ENCODE measurements around the gene MS4A2.
"Not testable (repeated sequence)": the region's sequence is repeated elsewhere in the genome, so short reads cannot be mapped to it uniquely, and the experiment has no call there.

The MS4A2 gene

DNA sequence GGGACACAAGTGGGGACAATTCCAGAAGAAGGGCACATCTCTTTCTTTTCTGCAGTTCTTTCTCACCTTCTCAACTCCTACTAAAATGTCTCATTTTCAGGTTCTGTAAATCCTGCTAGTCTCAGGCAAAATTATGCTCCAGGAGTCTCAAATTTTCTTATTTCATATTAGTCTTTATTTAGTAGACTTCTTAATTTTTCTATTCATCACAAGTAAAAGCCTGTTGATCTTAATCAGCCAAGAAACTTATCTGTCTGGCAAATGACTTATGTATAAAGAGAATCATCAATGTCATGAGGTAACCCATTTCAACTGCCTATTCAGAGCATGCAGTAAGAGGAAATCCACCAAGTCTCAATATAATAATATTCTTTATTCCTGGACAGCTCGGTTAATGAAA, at the start of gene MS4A2:
TSS of gene MS4A2 (plus strand) at position 301 of the 400 bp plus-strand sequence. CDS start 102 bp downstream, outside the sequence.
- no peak for DNase-seq

DNA sequence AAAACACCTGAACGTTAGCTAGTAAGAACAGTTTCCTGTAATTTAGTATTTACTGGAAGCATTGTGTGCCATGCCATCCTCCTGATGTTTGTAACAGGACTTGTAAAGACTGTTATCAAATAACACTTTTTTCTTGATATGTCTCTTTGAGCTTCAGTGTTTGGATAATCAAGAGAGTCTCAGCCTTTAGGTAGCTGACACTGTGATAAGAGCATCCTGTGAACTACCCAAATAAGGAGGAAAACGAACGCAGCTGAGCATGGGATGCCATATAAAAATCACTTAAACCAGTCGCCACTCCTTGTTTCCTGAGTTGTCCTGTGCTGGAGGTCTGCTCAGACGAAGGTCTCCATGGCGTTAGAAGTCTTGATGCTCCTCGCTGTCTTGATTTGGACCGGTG, 48.4 kb upstream of the MS4A2 start, which contains the start of gene OOSP2:
TSS of gene OOSP2 (plus strand) at position 301 of the 400 bp plus-strand sequence. CDS start at position 352, 51 bp downstream.
- DNase-seq: no peak

DNA sequence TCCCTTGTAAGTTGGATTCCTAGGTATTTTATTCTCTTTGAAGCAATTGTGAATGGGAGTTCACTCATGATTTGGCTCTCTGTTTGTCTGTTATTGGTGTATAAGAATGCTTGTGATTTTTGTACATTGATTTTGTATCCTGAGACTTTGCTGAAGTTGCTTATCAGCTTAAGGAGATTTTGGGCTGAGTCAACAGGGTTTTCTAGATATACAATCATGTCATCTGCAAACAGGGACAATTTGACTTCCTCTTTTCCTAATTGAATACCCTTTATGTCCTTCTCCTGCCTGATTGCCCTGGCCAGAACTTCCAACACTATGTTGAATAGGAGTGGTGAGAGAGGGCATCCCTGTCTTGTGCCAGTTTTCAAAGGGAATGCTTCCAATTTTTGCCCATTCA, 38.0 kb upstream of the MS4A2 start:
- DNase-seq: not testable (repeated sequence)

DNA sequence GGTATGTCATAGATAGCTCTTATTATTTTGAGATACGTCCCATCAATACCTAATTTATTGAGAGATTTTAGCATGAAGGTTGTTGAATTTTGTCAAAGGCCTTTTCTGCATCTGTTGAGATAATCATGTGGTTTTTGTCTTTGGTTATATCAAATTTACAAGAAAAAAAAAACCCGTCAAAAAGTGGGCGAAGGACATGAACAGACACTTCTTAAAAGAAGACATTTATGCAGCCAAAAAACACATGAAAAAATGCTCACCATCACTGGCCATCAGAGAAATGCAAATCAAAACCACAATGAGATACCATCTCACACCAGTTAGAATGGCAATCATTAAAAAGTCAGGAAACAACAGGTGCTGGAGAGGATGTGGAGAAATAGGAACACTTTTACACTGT, 37.6 kb upstream of the MS4A2 start:
- DNase-seq: not testable (repeated sequence)

DNA sequence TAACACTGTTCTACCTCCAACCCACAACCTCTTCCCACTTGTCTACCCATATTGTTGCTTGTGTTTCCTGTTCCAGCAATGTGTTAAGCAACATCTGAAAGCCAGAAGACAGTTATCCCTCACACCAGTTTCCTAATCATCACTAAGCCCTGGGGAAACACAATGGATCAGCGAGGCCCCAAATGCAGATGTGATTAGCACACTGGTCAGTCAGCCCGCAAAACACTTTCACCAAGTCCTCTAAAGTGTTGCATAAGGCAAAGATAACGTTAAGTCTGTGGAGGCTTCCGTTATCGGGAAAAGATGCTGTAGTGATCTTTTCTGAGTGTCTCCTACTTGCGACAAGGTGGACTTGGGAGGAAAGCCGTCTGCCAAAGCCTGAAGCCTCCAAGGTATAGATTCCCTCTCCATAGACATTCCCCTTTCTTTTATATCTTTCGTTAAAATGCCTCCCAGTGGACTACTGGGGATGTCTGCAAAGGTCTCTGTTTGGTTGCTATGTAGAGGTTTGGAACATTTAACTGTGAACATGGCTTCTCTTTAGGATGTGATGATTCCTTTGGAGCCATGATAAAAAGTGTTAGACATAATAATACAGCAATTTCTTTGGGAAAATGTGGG, 32.0 kb upstream of the MS4A2 start, which contains the start of gene MS4A3:
TSS of gene MS4A3 (plus strand) at position 317 of the 621 bp plus-strand sequence. CDS start 4,496 bp downstream, outside the sequence.
- DNase-seq: no peak

DNA sequence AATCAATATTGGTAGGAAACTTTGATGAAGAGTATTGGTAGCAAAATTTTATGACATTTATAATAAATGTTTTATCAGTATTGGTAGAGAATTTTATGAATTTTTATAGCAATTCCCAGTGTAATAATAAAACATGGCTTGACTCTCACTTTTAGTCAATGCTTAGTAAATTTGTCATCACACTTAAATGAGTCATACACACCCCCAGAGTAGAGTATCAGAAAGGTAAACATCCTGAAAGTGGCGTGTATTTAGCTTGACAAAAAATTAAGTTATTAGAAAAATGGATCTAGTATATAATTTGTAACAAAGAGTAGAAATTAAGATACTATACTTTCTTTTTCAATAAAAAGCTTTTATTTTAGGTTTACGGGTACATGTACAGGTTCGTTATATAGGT, 29.4 kb upstream of the MS4A2 start:
- no peak for DNase-seq

DNA sequence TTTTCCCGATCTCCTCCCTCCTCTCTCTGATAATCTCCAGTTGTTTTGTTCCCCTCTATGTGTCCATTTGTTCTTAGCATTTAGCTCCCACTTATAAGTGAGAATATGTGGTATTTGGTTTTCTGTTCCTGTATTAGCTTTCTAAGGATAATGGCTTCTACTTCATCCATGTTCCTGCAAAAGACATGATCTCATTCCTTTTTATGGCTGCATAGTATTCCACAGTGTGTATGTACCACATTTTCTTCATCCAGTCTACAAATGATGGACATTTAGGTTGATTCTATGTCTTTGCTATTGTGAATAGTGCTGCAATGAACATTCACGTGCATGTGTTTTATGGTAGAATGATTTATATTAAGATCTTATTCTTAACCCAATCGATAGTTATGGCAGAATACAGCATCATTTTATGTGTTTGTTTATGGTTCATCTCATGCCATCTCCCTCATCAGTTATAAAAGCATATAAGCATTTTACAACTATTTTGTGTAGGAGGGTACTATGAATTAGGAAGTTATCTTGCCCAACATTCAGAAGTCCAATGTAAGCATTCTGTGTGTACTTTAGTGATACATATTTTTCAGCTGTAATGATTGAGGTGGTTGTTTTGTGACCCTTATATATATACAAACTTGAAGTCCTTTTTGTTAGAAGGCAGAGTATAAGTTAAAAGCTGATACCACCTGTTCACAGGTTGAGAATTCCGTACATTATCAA, 28.8 kb upstream of the MS4A2 start:
- DNase-seq: no peak

DNA sequence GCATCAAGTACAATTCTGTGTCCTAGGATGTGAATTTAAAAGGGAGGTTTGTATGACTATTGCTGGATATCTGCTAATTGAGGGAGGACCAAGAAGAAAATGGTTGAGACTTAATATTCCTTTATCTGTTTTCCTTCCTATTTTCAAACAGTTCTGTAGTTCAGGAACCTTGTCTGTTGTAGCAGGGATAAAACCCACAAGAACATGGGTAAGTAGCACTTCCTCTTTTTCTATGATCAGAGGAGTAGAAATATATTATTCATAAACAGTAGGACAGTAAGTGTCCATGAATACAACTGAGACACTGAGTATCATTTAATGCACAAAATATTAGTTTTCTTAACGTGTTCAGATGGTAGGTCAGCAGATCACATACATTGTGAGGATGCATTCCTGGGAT, 24.4 kb upstream of the MS4A2 start:
- DNase-seq: no peak

DNA sequence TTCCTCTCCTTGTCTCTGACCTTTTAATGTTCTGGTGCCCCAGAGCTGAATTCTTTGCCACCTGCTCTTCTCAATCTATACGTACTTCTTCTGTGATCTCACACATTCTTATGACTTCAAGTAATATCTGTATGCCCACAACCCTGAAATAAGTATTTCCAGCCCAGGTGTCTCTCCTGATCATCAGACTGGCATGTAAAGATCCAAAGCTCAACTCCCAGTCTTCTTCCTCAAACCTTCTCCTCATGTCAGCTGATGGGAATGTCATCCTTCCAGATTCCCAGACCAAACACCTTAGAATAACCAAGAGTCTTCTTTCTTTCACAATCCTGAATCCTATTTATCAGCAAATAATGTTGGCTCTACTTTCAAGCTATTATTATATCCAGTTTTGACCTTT, 22.7 kb upstream of the MS4A2 start:
- no peak for DNase-seq

DNA sequence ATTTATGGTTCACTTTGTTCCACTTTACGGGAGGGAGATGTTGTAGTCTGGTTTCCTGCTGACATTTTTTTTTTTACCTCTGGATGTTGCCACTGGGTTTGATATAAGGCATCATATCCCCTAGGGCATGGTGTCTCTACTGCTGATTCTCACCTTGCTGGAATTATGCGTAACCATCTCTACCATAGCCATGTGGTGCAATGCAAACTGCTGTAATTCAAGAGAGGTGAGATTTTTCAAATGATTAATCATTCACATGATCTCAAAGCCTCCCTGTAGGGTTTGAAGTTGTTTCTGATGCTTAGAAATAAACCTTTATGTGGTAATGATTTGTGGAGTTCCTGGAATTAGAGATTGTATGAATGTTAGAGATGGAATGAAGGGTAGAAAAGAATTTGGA, 19.0 kb upstream of the MS4A2 start:
- DNase-seq: no peak

DNA sequence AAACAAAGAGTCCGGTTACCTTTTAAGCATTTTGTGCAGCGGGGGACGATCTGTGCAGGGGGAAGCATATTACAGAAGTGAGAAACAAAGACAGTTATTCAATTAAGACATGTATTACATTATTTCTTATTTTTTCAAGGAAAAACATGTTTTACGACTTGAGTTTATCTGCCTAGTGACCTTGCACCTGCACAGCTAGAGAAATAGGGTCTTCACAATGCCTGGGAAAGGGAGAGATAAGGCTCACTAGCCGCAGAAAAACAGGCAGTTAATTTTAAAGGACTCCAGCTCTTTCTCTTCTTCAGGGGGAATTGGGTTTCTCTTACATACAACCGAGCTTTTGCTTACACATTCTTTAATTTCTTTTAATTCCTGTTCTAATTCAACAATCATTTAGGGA, 16.8 kb upstream of the MS4A2 start:
- not testable (repeated sequence) for DNase-seq

DNA sequence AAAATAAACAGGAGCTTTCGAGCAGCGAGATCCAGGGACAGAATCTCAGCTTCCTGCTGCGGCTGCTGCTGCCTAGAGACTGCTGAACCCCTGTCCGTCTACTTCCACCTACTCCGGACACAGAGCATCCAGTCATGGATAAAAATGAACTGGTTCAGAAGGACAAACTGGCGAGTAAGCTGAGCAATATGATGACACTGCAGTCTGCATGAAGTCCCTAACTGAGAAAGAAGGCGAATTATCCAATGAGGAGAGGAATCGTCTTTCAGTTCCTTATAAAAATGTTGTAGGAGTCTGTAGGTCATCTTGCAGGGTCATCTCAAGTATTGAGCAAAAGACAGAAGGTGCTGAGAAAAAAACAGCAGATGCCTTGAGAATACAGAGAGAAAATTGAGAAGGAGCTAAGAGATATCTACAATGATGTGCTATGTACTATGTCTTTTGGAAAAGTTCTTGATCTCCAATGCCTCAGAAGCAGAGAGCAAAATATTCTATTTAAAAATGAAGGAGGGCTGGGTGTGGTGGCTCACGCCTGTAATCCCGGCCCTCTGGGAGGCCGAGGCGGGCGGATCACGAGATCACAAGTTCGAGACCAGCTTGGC, 11.1 kb upstream of the MS4A2 start:
- no peak for DNase-seq

DNA sequence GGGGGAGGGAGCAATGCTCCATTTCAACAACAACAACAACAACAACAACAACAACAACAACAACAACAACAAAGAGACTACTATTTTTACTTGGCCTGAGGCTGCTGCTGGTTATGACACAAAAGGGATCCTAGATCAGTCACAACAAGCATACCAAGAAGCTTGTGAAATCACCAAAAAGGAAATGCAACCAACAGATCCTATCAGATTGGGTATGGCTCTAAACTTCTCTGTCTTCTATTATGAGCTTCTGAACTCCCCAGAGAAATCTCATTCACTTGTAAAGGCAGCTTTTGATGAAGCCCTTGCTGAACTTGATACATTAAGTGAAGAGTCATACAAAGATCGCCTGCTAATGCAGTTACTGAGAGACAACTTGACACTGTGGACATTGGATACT, 10.5 kb upstream of the MS4A2 start:
- no peak for DNase-seq

DNA sequence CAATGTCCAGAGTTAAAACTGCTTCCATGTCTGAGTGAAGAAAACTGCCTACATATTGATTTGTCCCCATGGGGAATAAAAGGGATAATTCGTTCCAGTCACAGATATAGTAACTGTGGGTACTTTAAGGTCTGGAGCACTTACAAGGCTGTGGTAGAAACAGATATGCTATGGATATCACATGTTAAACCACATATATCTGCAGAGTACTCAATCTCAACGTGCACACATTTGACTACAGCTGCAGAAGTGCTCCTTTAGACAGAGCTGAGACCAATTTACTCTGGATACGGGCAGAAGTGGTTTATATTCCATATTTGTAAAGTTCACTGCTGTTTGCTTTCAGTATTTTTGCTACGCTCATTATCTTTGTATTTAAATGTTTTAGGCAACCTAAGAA, 9.7 kb upstream of the MS4A2 start:
- DNase-seq: no peak

DNA sequence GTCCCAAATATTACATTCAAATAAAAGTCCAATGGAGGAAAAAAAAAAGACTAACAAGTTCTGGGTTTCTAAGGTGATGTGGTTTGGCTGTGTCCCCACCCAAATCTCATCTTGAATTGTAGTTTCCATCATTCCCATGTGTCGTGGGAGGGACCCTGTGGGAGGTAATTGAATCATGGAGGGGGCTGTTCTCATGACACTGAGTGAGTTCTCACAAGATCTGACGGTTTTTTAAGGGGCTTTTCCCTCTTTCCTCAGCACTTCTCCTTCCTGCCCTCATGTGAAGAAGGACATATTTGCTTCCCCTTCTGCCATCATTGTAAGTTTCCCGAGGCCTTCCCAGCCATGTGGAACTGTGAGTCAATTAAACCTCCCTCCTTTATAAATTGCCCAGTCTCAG, 7.9 kb upstream of the MS4A2 start:
- no peak for DNase-seq

DNA sequence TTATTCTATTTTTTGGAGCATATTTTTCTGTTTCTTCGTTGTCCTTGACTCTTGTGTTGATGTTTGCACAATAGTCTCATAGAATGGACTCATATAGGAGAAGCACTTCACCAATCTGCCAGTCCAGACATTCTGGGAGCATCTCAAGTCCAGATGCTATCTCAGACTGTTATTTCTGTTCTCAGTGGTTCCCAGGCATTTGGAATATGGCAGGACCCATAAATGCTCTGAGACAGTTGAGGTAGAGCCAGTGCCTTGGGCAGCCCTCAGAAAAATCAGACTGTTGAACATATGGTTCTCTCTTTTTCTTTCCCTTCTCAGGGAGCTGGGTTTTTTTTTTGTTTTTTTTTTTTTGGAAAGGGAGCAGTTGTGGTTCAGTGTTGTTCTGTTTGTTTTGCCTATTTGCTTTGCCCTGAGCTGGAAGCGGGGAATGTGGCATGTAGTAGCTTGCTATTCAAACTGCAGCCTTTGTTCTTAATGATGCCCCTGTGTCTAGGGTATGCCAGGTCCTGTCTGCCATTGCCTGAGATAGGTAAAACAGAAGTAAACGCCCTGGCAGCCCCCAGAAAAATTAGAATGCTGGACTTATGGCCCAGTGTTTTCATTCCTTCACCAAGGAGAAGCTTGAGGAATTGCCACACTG, 3.7 kb upstream of the MS4A2 start:
- no peak for DNase-seq

DNA sequence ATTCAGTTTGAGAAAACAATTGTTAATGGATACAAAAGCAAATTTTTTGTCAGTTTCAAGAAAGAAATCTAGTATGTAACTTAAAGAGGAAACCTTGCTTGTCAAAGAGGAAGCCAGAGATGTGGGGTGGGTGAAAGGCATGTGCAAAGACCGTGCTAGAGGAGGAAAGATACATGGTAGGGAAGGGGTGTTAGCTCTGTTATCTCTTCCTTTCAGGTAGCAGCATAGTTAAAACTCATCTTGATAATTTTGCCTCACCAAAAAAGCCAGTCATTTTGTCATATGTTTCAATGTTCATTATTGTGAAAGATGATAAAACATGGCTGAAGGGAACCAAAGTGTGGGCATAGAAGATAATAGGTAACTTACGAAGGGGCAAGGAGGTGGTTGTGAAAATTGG, 2.6 kb upstream of the MS4A2 start:
- no peak for DNase-seq

DNA sequence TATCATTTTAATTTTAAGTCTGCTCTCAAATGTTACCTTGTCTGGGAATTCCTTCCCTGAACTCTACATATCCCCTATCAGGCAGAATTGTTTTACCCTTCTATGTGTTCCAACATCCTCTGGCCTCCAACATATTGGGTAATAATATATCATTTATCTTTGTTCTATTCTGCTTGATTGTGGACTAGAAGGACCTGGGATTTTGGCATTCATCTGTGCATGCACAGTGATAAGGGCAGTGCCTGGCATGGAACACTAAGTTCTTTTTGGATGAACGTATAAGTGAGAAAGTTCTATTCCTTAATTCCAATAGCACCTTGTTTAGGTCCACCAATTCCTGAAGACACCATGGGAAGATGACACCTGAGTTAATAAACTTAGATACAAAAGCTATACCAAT, 1.2 kb upstream of the MS4A2 start:
- no peak for DNase-seq

DNA sequence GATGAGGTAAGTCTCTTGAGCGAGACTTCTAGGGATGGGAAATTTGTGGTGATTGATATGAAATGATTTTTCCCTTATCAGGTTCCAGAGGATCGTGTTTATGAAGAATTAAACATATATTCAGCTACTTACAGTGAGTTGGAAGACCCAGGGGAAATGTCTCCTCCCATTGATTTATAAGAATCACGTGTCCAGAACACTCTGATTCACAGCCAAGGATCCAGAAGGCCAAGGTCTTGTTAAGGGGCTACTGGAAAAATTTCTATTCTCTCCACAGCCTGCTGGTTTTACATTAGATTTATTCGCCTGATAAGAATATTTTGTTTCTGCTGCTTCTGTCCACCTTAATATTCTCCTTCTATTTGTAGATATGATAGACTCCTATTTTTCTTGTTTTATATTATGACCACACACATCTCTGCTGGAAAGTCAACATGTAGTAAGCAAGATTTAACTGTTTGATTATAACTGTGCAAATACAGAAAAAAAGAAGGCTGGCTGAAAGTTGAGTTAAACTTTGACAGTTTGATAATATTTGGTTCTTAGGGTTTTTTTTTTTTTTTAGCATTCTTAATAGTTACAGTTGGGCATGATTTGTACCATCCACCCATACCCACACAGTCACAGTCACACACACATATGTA, 7.1 kb downstream of the MS4A2 start:
- DNase-seq: no peak

DNA sequence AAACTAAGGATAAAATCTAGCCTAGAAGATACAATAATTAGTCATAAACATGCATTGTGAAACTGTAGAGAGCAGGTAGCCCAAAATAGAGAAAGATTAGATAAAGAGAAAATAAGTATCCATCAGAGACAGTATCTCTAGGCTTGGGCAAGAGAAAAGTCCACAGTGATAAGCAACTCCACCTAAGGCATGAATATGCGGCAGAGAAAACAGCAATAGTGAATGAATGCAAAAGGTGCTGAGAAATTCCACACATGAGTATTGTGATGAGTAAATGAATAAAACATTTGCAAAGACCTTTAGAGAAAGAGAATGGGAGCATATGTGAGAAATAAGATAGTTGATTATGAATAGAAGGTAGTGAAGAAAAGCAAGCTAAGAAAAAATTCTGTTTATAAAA, 8.7 kb downstream of the MS4A2 start:
- no peak for DNase-seq

DNA sequence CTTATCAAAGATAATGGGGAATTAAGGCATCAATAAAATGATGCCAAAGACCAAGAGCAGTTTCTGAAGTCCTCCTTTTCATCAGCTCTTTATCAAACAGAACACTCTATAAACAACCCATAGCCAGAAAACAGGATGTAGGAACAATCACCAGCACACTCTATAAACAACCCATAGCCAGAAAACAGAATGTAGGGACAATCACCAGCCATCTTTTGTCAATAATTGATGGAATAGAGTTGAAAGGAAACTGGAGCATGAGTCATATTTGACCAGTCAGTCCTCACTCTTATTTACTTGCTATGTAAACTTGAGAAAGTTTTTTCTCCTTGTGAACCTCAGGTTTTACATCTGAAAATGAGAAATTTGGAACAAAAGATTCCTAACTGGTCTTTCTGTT, 10.0 kb downstream of the MS4A2 start:
- DNase-seq: no peak

DNA sequence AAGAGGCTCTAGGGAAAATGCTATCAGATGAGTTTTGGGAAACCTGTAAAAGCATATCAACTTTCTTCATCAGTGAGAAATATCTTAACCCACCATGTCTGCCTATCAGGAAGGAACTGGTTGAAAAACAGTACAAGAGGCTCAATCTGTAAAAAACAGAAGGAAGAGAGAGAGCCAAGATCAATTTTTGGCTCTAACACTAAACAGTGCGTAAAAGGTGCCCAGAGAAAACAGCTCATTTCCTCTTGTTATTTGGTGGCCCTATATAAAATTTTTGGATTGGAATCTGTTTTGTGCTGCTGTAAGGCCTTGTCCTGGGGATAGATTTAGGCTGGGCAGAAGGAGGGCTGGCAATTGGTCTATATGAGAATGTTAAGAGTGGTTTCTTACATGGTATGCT, 12.1 kb downstream of the MS4A2 start:
- DNase-seq: no peak

DNA sequence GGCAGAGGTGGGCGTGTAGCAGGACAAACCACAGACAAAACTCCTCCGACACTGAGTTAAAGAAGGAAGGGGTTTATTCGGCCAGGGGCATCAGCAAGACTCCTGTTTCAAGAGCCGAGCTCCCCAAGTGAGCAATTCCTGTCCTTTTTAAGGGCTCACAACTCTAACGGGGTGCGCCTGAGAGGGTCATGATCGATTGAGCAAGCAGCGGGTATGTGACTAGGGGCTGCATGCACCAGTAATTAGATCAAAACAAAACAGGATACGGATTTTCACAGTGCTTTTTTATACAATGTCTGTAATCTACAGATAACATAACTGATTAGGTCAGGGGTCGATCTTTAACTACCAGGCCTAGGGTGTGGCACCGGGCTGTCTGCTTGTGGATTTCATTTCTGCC, 12.9 kb downstream of the MS4A2 start:
- not testable (repeated sequence) for DNase-seq

Measured in activated CD4-positive, alpha-beta T cell treated with anti-CD3 and anti-CD28 coated beads for 48 hours (primary cell).